HUES48 (cell line): ENCODE results near the gene C14orf132.

Experiments
- H3K27ac ChIP-seq: one replicate; pipeline ENCODE4 v1.7.0; 2013; ENCODE audit warnings: low read depth, low read length, inconsistent platforms
- H3K27me3 ChIP-seq: 2 replicates; pipeline ENCODE4 v1.6.1; 2013; ENCODE audit warnings: mild to moderate bottlenecking, low read length; ENCODE audit not compliant: control insufficient read depth, insufficient read depth
- H3K36me3 ChIP-seq: 2 replicates; pipeline ENCODE4 v1.6.1; 2013; ENCODE audit warnings: low read length; ENCODE audit not compliant: control insufficient read depth, insufficient read depth
- H3K4me1 ChIP-seq: 2 replicates; pipeline ENCODE4 v1.6.1; 2013; ENCODE audit warnings: mild to moderate bottlenecking, low read length; ENCODE audit not compliant: control insufficient read depth, insufficient read depth
- H3K4me3 ChIP-seq: 2 replicates; pipeline ENCODE4 v1.5.1; 2013; ENCODE audit warnings: mild to moderate bottlenecking, low read depth, low read length
- H3K9ac ChIP-seq: 2 replicates; pipeline ENCODE4 v1.6.1; 2013; ENCODE audit warnings: mild to moderate bottlenecking, low read depth, low read length, moderate library complexity
- H3K9me3 ChIP-seq: 2 replicates; pipeline ENCODE4 v1.6.1; 2013; ENCODE audit warnings: low read length; ENCODE audit not compliant: control insufficient read depth, insufficient read depth

The C14orf132 gene

DNA sequence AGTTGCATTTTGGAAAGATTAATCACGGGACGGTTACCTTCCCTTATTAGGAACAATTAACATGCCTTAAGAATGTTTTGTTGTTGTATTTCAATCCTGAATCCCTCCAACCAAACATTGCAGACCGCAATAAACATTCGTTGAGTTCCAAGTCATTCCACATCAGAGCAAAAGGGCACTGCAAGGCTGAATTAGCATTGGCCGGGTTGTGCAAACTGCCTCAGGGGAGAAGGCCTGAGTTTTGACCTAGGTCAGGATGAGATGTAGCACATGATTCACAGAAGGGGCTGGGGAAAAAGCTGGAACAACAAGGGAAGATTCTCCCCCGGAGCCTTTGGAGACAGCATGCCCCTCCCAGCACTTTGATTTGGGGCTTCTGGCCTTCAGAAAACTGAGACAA, 83.3 kb downstream of the C14orf132 start:
- no peak overlapping the region for H3K4me3 ChIP-seq
- H3K27ac ChIP-seq = no peak overlapping the region
- no peak overlapping the region for H3K9ac ChIP-seq
- H3K9me3 ChIP-seq = peaks cover 3% of the 10 kb centered on the region; the same call in 1 of the 2 replicates
- no peaks in the 10 kb centered on the region for H3K27me3 ChIP-seq
- H3K4me1 ChIP-seq = no peaks in the 10 kb centered on the region
- no peaks in the 10 kb centered on the region for H3K36me3 ChIP-seq

GRCh38 chr14:96125536-96125935, 86.4 kb downstream of the C14orf132 start:
- Histone ChIP-seq H3K9me3 (no peaks in the 10 kb centered on the region), H3K27me3 (peaks cover 21% of the 10 kb centered on the region), H3K4me3 (no peak overlapping the region), H3K36me3 (no peaks in the 10 kb centered on the region), H3K9ac (no peak overlapping the region), H3K27ac (no peak overlapping the region), H3K4me1 (no peaks in the 10 kb centered on the region)

DNA sequence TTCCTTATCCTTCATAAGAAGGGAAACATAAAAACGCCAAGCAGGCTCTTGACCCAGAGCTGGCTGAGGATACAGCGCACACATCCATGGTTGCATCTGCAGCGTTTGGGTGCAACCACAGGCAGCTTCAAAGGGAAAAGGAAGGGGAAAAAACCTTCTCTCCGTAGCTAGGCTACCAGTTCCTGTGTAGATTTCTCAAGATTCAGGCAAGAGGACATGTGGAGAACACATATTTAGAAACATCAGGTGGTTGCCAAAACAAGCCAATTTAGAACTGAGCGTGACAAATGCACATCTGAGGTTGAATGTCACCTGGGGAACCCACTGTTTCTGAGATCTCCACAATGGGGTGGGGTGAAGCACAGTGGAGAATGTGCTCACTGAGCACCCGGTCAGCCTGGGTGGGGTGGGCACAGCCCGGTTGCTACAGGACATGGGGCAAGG, 87.2 kb downstream of the C14orf132 start:
- Histone ChIP-seq H3K9ac (no peak overlapping the region), H3K27ac (no peak overlapping the region), H3K36me3 (no peaks in the 10 kb centered on the region), H3K4me3 (no peak overlapping the region), H3K27me3 (peaks cover 25% of the 10 kb centered on the region), H3K4me1 (no peaks in the 10 kb centered on the region), H3K9me3 (no peaks in the 10 kb centered on the region)

DNA sequence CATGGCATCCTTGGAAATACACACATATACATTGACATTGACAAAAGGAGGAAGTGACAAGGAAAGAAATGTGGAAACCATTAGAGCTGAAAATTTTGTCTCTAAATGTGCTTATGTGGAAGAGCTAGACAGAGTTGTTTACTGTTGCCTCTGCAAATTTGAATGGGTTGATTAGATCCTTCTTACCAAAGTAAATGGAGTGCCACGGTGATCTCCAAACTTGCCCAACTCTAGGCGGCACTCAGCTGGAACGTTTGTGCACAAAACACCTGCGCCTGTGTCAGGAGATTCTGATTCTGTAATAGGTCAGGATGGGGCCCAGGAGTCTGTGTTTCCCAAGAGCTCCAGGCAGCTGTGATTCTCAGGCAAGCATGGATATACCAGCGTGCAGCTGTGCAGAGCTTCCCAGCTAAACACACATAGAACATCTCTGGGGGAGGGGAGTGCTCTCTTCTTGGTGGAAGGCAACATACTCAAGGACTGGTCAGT, 87.7 kb downstream of the C14orf132 start:
- peaks cover 27% of the 10 kb centered on the region for H3K27me3 ChIP-seq
- H3K27ac ChIP-seq = no peak overlapping the region
- no peak overlapping the region for H3K4me3 ChIP-seq
- no peaks in the 10 kb centered on the region for H3K9me3 ChIP-seq
- H3K9ac ChIP-seq = no peak overlapping the region
- H3K36me3 ChIP-seq = no peaks in the 10 kb centered on the region
- H3K4me1 ChIP-seq = no peaks in the 10 kb centered on the region

- Histone ChIP-seq H3K9ac (no peak overlapping the region), H3K27me3 (peaks cover 28% of the 10 kb centered on the region), H3K36me3 (no peaks in the 10 kb centered on the region), H3K27ac (no peak overlapping the region), H3K4me1 (no peaks in the 10 kb centered on the region), H3K4me3 (no peak overlapping the region), H3K9me3 (no peaks in the 10 kb centered on the region)
These were observed 90.1 kb downstream of the C14orf132 start for GRCh38 chr14:96129128-96129736.

- no peaks in the 10 kb centered on the region for H3K4me1 ChIP-seq
These were observed 91.2 kb downstream of the C14orf132 start for GRCh38 chr14:96130391-96130790.

GRCh38 chr14:96130854-96131253, 91.7 kb downstream of the C14orf132 start:
- H3K36me3 ChIP-seq = no peaks in the 10 kb centered on the region
- peaks cover 28% of the 10 kb centered on the region for H3K27me3 ChIP-seq
- no peaks in the 10 kb centered on the region for H3K4me1 ChIP-seq
- no peak overlapping the region for H3K27ac ChIP-seq
- no peaks in the 10 kb centered on the region for H3K9me3 ChIP-seq
- no peak overlapping the region for H3K4me3 ChIP-seq
- no peak overlapping the region for H3K9ac ChIP-seq

More at GRCh38 chr14:96130391-96130790, 91.2 kb downstream of the C14orf132 start:
- Histone ChIP-seq H3K36me3 (no peaks in the 10 kb centered on the region), H3K9ac (no peak overlapping the region), H3K9me3 (no peaks in the 10 kb centered on the region), H3K27ac (no peak overlapping the region), H3K27me3 (peaks cover 28% of the 10 kb centered on the region), H3K4me3 (no peak overlapping the region)

DNA sequence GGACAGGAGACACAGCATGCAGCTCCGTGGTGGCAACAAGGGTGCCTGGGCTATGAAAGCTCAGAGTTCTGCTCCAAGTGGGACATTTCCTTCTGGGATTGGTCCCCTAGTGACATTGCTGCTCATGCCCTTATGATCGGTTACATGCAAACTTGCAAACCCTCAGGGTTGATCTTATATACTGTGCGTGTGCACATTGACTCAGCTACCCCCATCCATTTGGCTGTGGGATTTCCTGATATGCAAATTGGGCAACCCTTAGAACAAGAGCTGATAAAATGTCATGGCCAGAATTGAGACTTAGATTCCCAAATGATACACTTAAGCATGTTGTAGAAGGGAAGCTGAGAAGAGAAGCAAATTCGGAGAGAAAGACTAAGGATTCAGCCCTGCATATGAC, 92.7 kb downstream of the C14orf132 start:
- Histone ChIP-seq H3K4me1 (no peaks in the 10 kb centered on the region), H3K4me3 (no peak overlapping the region), H3K27me3 (peaks cover 28% of the 10 kb centered on the region), H3K36me3 (no peaks in the 10 kb centered on the region), H3K27ac (no peak overlapping the region), H3K9me3 (no peaks in the 10 kb centered on the region), H3K9ac (no peak overlapping the region)

DNA sequence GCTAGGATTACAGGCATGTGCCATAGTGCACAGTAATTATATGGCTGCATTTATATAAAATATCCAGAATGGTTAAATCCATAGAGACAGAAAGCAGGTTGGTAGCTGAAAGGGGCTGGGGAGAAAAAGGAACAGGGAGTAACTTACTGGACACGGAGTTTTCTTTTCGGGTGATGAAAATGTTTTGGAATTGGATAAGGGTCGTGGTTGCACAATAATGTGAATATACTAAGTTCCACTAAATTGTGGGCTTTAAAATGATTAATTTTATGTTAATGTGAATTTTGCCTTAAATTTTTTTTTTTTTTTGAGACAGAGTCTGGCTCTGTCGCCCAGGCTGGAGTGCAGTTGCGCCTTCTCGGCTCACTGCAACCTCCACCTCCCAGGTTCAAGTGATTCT, 95.3 kb downstream of the C14orf132 start:
- peaks cover 17% of the 10 kb centered on the region for H3K27me3 ChIP-seq
- no peak overlapping the region for H3K27ac ChIP-seq
- H3K4me3 ChIP-seq = no peak overlapping the region
- H3K9me3 ChIP-seq = no peaks in the 10 kb centered on the region; the same call in 1 of the 2 replicates
- H3K4me1 ChIP-seq = no peaks in the 10 kb centered on the region
- no peaks in the 10 kb centered on the region for H3K36me3 ChIP-seq
- H3K9ac ChIP-seq = no peak overlapping the region

GRCh38 chr14:96135285-96135684, 96.1 kb downstream of the C14orf132 start:
- Histone ChIP-seq H3K27me3 (peaks cover 10% of the 10 kb centered on the region), H3K9ac (no peak overlapping the region), H3K4me1 (no peaks in the 10 kb centered on the region), H3K4me3 (no peak overlapping the region), H3K36me3 (no peaks in the 10 kb centered on the region), H3K27ac (no peak overlapping the region), H3K9me3 (no peaks in the 10 kb centered on the region; the same call in 1 of the 2 replicates)

- Histone ChIP-seq H3K36me3 (no peaks in the 10 kb centered on the region), H3K9me3 (no peaks in the 10 kb centered on the region; the same call in 1 of the 2 replicates), H3K4me1 (no peaks in the 10 kb centered on the region), H3K9ac (no peak overlapping the region), H3K27ac (no peak overlapping the region), H3K4me3 (no peak overlapping the region), H3K27me3 (peaks cover 3% of the 10 kb centered on the region; the same call in 1 of the 2 replicates)
These were observed 97.3 kb downstream of the C14orf132 start for GRCh38 chr14:96136371-96137005.
